Measurements from ENCODE around the gene C1GALT1.

The C1GALT1 gene

DNA sequence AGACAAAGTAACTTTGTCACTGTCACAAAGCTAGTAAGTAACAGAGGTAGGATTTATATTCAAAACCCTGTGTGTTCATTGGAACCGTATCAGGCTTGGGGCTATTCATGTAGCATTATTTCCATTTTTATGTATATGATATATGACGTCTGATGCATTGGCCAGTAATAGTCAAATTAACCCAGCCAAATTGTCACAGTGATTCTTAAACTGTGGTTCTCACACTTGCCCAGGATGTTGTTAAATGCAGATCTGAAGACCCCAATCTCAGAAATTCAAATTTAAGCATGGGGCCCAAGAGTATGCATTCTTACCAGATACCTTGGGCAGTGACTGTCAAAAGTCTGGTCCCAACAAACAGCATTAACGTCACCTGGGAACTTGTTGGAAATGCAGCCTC, 63.9 kb downstream of the C1GALT1 start:
- DNase-seq (ENCODE audit: low read depth): no peak
- no peak overlapping the region for H3K4me3 ChIP-seq (ENCODE audit: control insufficient read depth, low read depth, low read length)
- TF ChIP-seq, protein P1, sequence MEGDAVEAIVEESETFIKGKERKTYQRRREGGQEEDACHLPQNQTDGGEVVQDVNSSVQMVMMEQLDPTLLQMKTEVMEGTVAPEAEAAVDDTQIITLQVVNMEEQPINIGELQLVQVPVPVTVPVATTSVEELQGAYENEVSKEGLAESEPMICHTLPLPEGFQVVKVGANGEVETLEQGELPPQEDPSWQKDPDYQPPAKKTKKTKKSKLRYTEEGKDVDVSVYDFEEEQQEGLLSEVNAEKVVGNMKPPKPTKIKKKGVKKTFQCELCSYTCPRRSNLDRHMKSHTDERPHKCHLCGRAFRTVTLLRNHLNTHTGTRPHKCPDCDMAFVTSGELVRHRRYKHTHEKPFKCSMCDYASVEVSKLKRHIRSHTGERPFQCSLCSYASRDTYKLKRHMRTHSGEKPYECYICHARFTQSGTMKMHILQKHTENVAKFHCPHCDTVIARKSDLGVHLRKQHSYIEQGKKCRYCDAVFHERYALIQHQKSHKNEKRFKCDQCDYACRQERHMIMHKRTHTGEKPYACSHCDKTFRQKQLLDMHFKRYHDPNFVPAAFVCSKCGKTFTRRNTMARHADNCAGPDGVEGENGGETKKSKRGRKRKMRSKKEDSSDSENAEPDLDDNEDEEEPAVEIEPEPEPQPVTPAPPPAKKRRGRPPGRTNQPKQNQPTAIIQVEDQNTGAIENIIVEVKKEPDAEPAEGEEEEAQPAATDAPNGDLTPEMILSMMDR (conservative IDR thresholded peaks at IDR 0.05; ENCODE audit: control insufficient read depth, insufficient read depth, low read depth, low read length): no peak

DNA sequence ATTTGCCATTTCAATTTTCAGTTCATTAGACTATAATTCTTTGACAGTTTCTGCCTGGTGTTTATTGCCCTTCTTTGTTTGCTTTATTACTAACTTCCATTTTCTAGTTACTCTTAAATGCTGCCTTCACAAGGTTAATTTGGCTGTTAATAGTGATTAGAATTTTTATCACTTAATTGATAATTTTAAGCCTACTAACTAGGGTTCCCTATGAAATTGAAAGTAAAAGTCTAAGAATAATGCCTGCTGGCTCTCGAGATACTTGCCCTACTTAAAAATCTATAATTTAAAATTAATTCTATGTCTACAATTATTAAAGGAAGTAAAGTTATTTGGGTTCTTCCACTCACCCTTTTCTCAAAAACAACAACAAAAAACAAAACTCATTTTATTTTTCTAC, 65.3 kb downstream of the C1GALT1 start:
- no peak for DNase-seq (ENCODE audit: low read depth)
- H3K4me3 ChIP-seq (ENCODE audit: control insufficient read depth, low read depth, low read length): no peak overlapping the region
- TF ChIP-seq, protein P1 (conservative IDR thresholded peaks at IDR 0.05; ENCODE audit: control insufficient read depth, insufficient read depth, low read depth, low read length): no peak

DNA sequence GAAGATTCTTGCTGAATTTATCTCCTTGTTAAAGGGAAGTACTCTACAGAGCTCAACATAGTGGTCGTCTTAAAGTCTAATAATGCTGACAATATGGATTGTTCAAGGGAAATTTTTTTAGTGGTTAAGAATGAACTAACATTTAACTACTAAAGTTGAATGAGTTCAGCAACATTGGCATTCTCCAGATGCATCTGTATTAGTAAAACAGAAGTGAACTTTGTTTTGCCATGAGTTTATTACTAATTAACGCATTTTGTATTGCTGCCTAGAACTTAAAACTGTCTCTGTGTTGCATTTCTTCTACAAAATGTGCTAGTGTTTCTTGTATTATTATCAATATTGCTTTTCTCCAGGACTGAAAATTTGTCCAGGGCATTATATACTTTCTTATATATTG, 67.5 kb downstream of the C1GALT1 start:
- H3K4me3 ChIP-seq (ENCODE audit: control insufficient read depth, low read depth, low read length): no peak overlapping the region
- DNase-seq (ENCODE audit: low read depth): no peak
- TF ChIP-seq, protein P1 (conservative IDR thresholded peaks at IDR 0.05; ENCODE audit: control insufficient read depth, insufficient read depth, low read depth, low read length): no peak

DNA sequence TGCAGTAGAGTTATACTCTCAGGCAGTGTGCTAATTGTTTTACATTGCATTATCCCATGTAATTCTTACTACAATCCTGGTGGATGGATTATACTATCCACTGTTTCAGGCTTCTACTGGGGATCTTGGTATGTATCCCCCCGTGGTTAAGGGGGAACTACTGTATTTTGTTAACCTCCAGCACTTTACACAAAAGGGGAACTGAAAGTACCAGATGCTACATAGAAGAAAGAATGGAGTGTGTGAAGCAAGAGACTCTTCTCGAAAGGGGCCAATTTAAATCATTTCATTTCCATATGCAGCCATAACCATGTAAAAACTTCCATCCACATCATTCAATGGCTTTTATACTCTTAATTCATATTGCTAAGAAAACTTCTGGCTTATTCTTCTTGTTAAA, 69.4 kb downstream of the C1GALT1 start:
- TF ChIP-seq, protein P1 (conservative IDR thresholded peaks at IDR 0.05; ENCODE audit: control insufficient read depth, insufficient read depth, low read depth, low read length): no peak
- no peak overlapping the region for H3K4me3 ChIP-seq (ENCODE audit: control insufficient read depth, low read depth, low read length)
- no peak for DNase-seq (ENCODE audit: low read depth)

DNA sequence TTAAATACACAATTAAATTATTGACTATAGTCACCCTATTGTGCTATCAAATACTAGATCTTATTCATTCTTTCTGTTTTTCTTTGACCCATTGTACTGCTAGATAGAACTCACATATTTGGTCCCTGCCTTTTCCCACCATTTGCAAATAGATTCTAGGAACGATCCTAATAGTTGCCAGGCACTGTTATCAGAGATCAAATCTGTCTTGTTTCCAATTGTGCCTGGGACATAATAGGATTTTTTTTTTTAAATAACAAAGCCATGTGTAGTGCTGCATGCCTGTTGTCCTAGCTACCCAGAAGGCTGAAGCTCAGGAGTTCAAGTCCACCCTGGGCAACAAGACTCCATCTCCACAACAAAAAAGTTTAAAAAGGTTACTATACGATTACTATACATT, 72.0 kb downstream of the C1GALT1 start:
- H3K4me3 ChIP-seq (ENCODE audit: control insufficient read depth, low read depth, low read length): no peak overlapping the region
- TF ChIP-seq, protein P1 (conservative IDR thresholded peaks at IDR 0.05; ENCODE audit: control insufficient read depth, insufficient read depth, low read depth, low read length): no peak
- no peak for DNase-seq (ENCODE audit: low read depth)

DNA sequence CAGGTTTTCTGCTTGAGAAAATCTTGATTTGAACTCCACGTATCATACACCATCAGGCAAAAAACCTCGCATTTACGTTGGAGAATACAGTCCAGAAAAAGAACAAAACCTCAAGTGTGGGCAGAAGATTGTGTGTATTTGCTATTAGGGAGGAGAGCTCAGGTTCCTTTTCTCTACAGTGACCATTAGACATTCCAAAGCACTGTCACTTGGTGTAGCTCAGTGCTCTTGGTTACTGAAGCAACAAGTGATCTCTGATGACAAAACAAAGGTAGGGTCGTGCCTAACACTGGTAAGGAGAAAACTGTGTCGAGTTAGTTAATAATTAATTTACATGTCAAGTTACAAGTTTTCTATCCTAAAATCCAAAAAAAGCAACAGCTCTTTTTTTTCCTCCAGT, 72.6 kb downstream of the C1GALT1 start:
- no peak overlapping the region for H3K4me3 ChIP-seq (ENCODE audit: control insufficient read depth, low read depth, low read length)
- TF ChIP-seq, protein P1 (conservative IDR thresholded peaks at IDR 0.05; ENCODE audit: control insufficient read depth, insufficient read depth, low read depth, low read length): no peak
- DNase-seq (ENCODE audit: low read depth): no peak

DNA sequence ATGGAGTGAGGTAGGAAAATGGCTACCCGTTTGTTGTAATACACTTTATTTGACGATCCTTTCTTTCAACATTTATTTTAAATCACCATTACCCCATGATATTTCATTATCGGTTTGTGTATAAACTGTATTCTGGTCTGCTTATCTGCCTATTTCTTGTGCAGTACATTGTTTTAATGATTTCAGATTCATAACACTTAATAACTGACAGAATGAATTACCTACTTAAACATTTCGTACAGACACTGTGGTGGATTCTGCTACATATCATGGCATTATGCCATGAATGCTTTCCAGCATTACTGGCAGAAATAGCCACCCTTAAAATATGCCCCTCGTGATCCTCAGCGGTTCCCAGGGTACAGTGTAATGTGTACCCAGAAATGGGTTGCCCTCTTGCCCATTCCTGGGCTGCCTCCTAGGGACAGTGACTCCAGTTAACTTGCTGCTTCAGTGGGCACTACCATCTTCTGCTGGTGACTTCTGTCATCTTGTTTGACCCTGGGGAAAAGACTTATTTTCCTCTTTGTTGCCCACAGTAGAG, 74.5 kb downstream of the C1GALT1 start:
- TF ChIP-seq, protein P1 (conservative IDR thresholded peaks at IDR 0.05; ENCODE audit: control insufficient read depth, insufficient read depth, low read depth, low read length): no peak
- no peak overlapping the region for H3K4me3 ChIP-seq (ENCODE audit: control insufficient read depth, low read depth, low read length)
- DNase-seq (ENCODE audit: low read depth): no peak
